HCT116 (cell line): ENCODE data around the gene HRH3. TPM values are rescaled to one million over a fixed set of nuclear protein-coding genes. Genes with fewer than 3 reads are reported as not detected.

Experiments
- ATAC-seq: fragments of 200-7000 bp; cut with Tn5 transposase; 2 replicates; pipeline ENCODE4 v1.9.1; 2020; ENCODE audit warnings: mild to moderate bottlenecking, moderate library complexity
- BruUV-seq: library from RNA; stranded (reverse); fragments of 400-500 nt; replicated peaks from 2 replicates; lab custom pipeline; 2021; lab: Mats Ljungman, UMichigan
- CTCF ChIA-PET: fragments of 300-600 bp; sonication (Branson Sonifier 250); formaldehyde crosslinking; loops from one replicate; lab custom pipeline; 2021; ENCODE audit warnings: antibody characterized with exemption; lab: Charles Lee
- POLR2A ChIA-PET: fragments of 300-600, 350-600 bp; sonication (Branson Sonifier 250); formaldehyde crosslinking; loops from one replicate; lab custom pipeline; 2021; ENCODE audit warnings: antibody characterized with exemption; lab: Charles Lee
- RAD21 ChIA-PET, 2 experiments: fragments of 300-600 bp; sonication (Branson Sonifier 250); formaldehyde crosslinking; loops; one replicate each; lab custom pipeline; 2023; ENCODE audit warnings: low total read pairs in 2 of 2; ENCODE audit not compliant: uncharacterized antibody in 2 of 2, unreplicated experiment in 2 of 2, low non-redundant PET in 1 of 2; lab: Charles Lee
- DNase-seq: peaks from one replicate; pipeline ENCODE4 v3.0.0-alpha.2; 2010; ENCODE audit warnings: low read depth, low spot score
- H2AFZ ChIP-seq: fragments of 200-600 bp; shearing (Covaris generic), sonication (generic); 2 replicates; pipeline ENCODE4 v1.6.1; 2017; ENCODE audit warnings: low read depth, mixed run types, mixed read lengths, antibody characterized with exemption, low read length; ENCODE audit not compliant: poor library complexity, severe bottlenecking
- H3K27ac ChIP-seq: 2 replicates; pipeline ENCODE4 v1.5.1; 2012; ENCODE audit warnings: low read depth, low read length
- H3K27me3 ChIP-seq: fragments of 200-600 bp; sonication (generic); 2 replicates; pipeline ENCODE4 v1.6.1; 2016; ENCODE audit warnings: mixed run types, low read length, mixed read lengths; ENCODE audit not compliant: insufficient read depth
- H3K36me3 ChIP-seq, 2 experiments: fragments of 200-500 bp in 1 of 2; fragments of 200-600 bp in 1 of 2; sonication (Bioruptor generic) in 1 of 2; sonication (generic) in 1 of 2; 2 replicates each; pipeline versions ENCODE4 v1.5.1 to v1.6.1; 2014 to 2016; ENCODE audit warnings: low read length in 2 of 2, inconsistent platforms in 1 of 2, mixed read lengths in 1 of 2, mixed run types in 1 of 2; ENCODE audit not compliant: insufficient read depth in 2 of 2, control insufficient read depth in 1 of 2
- H3K4me1 ChIP-seq, 2 experiments: fragments of 200-600 bp in 1 of 2; sonication (generic) in 1 of 2; 2 replicates each; pipeline versions ENCODE4 v1.5.1 to v1.6.1; 2012 to 2017; ENCODE audit warnings: low read length in 2 of 2, inconsistent platforms in 1 of 2, mild to moderate bottlenecking in 1 of 2, mixed read lengths in 1 of 2, mixed run types in 1 of 2, moderate library complexity in 1 of 2; ENCODE audit not compliant: insufficient read depth in 2 of 2, control insufficient read depth in 1 of 2
- H3K4me2 ChIP-seq: fragments of 200-600 bp; sonication (generic); 2 replicates; pipeline ENCODE4 v1.6.1; 2017; ENCODE audit warnings: mixed run types, low read length, mixed read lengths
- H3K4me3 ChIP-seq, 2 experiments: fragments of 200-600 bp in 1 of 2; sonication (generic) in 1 of 2; replicated peaks in 1 of 2; 2 replicates each; pipeline ENCODE4 v1.5.1; 2011 to 2016; ENCODE audit warnings: low read length in 2 of 2, control low read depth in 1 of 2, low read depth in 1 of 2, mild to moderate bottlenecking in 1 of 2, mixed read lengths in 1 of 2, mixed run types in 1 of 2
- H3K79me2 ChIP-seq: fragments of 200-600 bp; sonication (generic); 2 replicates; pipeline ENCODE4 v1.6.1; 2017; ENCODE audit warnings: mild to moderate bottlenecking, mixed run types, low read length, moderate library complexity, mixed read lengths; ENCODE audit not compliant: insufficient read depth
- H3K9ac ChIP-seq: fragments of 200-600 bp; sonication (generic); 2 replicates; pipeline ENCODE4 v1.6.1; 2016; ENCODE audit warnings: low read length, mixed read lengths
- H3K9me2 ChIP-seq: fragments of 200-600 bp; sonication (generic), shearing (Covaris generic); 2 replicates; pipeline ENCODE4 v1.6.1; 2017; ENCODE audit warnings: mixed run types, mild to moderate bottlenecking, moderate library complexity; ENCODE audit not compliant: insufficient read depth
- H3K9me3 ChIP-seq, 2 experiments: fragments of 200-500 bp in 1 of 2; fragments of 200-600 bp in 1 of 2; sonication (Bioruptor generic) in 1 of 2; sonication (generic) in 1 of 2; 2 replicates each; pipeline ENCODE4 v1.6.1; 2014 to 2017; ENCODE audit warnings: low read length in 2 of 2, mixed read lengths in 2 of 2, inconsistent platforms in 1 of 2, low read depth in 1 of 2, mild to moderate bottlenecking in 1 of 2, mixed run types in 1 of 2, moderate library complexity in 1 of 2; ENCODE audit not compliant: control insufficient read depth in 1 of 2, insufficient read depth in 1 of 2
- H4K20me1 ChIP-seq: fragments of 200-600 bp; sonication (generic), shearing (Covaris generic); 2 replicates; pipeline ENCODE4 v1.6.1; 2017; ENCODE audit warnings: mixed run types, mild to moderate bottlenecking, moderate library complexity; ENCODE audit not compliant: insufficient read depth
- ELF1 ChIP-seq: IDR thresholded peaks from 2 replicates; pipeline ENCODE4 v1.6.1; 2012; ENCODE audit warnings: low read depth, borderline replicate concordance
- RAD21 ChIP-seq: IDR thresholded peaks from 2 replicates; pipeline ENCODE4 v1.6.1; 2012; ENCODE audit warnings: low read depth, mild to moderate bottlenecking
- SRF ChIP-seq: IDR thresholded peaks from 2 replicates; pipeline ENCODE4 v1.6.1; 2012; ENCODE audit warnings: low read depth
- TCF7L2 ChIP-seq: IDR thresholded peaks from 2 replicates; pipeline ENCODE4 v1.7.0; 2011; ENCODE audit warnings: borderline replicate concordance, inconsistent platforms; ENCODE audit not compliant: insufficient read depth, insufficient read length; ENCODE audit errors: extremely low read depth
- YY1 ChIP-seq: IDR thresholded peaks from 2 replicates; pipeline ENCODE4 v1.6.1; 2011; ENCODE audit warnings: low read length, low read depth, moderate library complexity, mild to moderate bottlenecking; ENCODE audit not compliant: insufficient replicate concordance; ENCODE audit errors: extremely low read depth
- intact Hi-C: fragments of 100-400 bp; cut with micrococcal nuclease; formaldehyde crosslinking; loops from 2 replicates; pipeline ENCODE4 v1.10.0; 2022
- total RNA-seq: library from RNA; stranded (reverse); gene quantifications from one replicate; pipeline ENCODE4 v1.2.1, GENCODE V29; 2021; ENCODE audit not compliant: unreplicated experiment
- TF ChIP-seq, protein P1 (sequence below): IDR thresholded peaks from 2 replicates; pipeline ENCODE4 v1.6.1; 2011; ENCODE audit warnings: mild to moderate bottlenecking, low read length, moderate library complexity; ENCODE audit not compliant: insufficient replicate concordance; ENCODE audit errors: extremely low read depth
- TF ChIP-seq, protein P2 (sequence below): IDR thresholded peaks from 2 replicates; pipeline ENCODE4 v1.6.1; 2012
- TF ChIP-seq, protein P3 (sequence below), 3 experiments: fragments of 200-600 bp in 1 of 3; sonication (generic) in 1 of 3; IDR thresholded peaks in 2 of 3; conservative IDR thresholded peaks in 1 of 3; 2 replicates each; pipeline ENCODE4 v1.5.1; 2012 to 2017; ENCODE audit warnings: low read depth in 2 of 3, low read length in 2 of 3, antibody characterized with exemption in 1 of 3, borderline replicate concordance in 1 of 3, control low read depth in 1 of 3, mild to moderate bottlenecking in 1 of 3, mixed read lengths in 1 of 3, mixed run types in 1 of 3, moderate library complexity in 1 of 3; ENCODE audit not compliant: insufficient read depth in 1 of 3

Gene HRH3
- total RNA-seq, 1 experiment from 2014 or later = not detected

DNA sequence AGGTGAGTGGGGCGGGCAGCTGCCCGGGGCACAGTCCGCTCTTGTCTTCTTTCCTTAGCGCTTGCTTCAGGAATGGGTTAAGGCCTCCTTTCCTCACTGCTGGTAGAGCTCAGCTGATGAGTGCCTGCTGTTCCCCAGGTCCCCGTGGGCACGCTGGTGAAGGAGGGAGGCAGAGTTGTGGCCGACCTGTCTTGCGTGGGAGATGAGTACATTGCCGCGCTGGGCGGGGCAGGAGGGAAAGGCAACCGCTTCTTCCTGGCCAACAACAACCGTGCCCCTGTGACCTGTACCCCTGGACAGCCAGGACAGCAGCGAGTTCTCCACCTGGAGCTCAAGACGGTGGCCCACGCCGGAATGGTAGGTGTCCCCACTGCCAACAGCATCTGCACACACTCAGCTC lies 21.6 kb downstream of the HRH3 start:
- ATAC-seq (no peak), DNase-seq (no peak)
- Histone ChIP-seq H3K79me2 (peaks cover 14% of the 10 kb centered on the region), H3K4me1 (no peaks in the 10 kb centered on the region), H3K9ac (no peak overlapping the region), H3K4me3 (no peak overlapping the region), H3K9me3 (no peaks in the 10 kb centered on the region), H3K9me2 (no peaks in the 10 kb centered on the region), H4K20me1 (no peaks in the 10 kb centered on the region), H3K27me3 (no peaks in the 10 kb centered on the region), H2AFZ (no peak overlapping the region), H3K36me3 (peaks cover 29 to 33% of the 10 kb centered on the region in 2 experiments; a peak in 3 of 4 replicates), H3K27ac (no peak overlapping the region), H3K4me2 (no peak overlapping the region)
- TF ChIP-seq, protein P1, sequence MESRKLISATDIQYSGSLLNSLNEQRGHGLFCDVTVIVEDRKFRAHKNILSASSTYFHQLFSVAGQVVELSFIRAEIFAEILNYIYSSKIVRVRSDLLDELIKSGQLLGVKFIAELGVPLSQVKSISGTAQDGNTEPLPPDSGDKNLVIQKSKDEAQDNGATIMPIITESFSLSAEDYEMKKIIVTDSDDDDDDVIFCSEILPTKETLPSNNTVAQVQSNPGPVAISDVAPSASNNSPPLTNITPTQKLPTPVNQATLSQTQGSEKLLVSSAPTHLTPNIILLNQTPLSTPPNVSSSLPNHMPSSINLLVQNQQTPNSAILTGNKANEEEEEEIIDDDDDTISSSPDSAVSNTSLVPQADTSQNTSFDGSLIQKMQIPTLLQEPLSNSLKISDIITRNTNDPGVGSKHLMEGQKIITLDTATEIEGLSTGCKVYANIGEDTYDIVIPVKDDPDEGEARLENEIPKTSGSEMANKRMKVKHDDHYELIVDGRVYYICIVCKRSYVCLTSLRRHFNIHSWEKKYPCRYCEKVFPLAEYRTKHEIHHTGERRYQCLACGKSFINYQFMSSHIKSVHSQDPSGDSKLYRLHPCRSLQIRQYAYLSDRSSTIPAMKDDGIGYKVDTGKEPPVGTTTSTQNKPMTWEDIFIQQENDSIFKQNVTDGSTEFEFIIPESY = no peak
- TF ChIP-seq, protein P2, sequence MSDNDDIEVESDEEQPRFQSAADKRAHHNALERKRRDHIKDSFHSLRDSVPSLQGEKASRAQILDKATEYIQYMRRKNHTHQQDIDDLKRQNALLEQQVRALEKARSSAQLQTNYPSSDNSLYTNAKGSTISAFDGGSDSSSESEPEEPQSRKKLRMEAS = no peak
- TF ChIP-seq, protein P3, sequence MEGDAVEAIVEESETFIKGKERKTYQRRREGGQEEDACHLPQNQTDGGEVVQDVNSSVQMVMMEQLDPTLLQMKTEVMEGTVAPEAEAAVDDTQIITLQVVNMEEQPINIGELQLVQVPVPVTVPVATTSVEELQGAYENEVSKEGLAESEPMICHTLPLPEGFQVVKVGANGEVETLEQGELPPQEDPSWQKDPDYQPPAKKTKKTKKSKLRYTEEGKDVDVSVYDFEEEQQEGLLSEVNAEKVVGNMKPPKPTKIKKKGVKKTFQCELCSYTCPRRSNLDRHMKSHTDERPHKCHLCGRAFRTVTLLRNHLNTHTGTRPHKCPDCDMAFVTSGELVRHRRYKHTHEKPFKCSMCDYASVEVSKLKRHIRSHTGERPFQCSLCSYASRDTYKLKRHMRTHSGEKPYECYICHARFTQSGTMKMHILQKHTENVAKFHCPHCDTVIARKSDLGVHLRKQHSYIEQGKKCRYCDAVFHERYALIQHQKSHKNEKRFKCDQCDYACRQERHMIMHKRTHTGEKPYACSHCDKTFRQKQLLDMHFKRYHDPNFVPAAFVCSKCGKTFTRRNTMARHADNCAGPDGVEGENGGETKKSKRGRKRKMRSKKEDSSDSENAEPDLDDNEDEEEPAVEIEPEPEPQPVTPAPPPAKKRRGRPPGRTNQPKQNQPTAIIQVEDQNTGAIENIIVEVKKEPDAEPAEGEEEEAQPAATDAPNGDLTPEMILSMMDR (IDR thresholded peaks at IDR 0.05 in 2 of 3, conservative IDR thresholded peaks at IDR 0.05 in 1 of 3; ENCODE audit: borderline replicate concordance in 1 of 3, insufficient read depth in 1 of 3, low read depth in 2 of 3, low read length in 2 of 3) = no peak
- no peak for TF ChIP-seq ELF1
- TF ChIP-seq RAD21 = no peak
- no peak for TF ChIP-seq YY1
- TF ChIP-seq TCF7L2 = no peak
- no peak for TF ChIP-seq SRF
- no TSS peak for BruUV-seq
- RAD21 ChIA-PET = no interaction called here
- intact Hi-C loops = no loop called here
- CTCF ChIA-PET = no interaction called here
- POLR2A ChIA-PET = interaction anchor here (0.6 kb wide), 1 partner anchor 307 kb away, joined by 6 read pairs; no protein-coding TSS in a partner anchor
